ENCODE results near the gene DDX19B.

- TF ChIP-seq, protein P1, sequence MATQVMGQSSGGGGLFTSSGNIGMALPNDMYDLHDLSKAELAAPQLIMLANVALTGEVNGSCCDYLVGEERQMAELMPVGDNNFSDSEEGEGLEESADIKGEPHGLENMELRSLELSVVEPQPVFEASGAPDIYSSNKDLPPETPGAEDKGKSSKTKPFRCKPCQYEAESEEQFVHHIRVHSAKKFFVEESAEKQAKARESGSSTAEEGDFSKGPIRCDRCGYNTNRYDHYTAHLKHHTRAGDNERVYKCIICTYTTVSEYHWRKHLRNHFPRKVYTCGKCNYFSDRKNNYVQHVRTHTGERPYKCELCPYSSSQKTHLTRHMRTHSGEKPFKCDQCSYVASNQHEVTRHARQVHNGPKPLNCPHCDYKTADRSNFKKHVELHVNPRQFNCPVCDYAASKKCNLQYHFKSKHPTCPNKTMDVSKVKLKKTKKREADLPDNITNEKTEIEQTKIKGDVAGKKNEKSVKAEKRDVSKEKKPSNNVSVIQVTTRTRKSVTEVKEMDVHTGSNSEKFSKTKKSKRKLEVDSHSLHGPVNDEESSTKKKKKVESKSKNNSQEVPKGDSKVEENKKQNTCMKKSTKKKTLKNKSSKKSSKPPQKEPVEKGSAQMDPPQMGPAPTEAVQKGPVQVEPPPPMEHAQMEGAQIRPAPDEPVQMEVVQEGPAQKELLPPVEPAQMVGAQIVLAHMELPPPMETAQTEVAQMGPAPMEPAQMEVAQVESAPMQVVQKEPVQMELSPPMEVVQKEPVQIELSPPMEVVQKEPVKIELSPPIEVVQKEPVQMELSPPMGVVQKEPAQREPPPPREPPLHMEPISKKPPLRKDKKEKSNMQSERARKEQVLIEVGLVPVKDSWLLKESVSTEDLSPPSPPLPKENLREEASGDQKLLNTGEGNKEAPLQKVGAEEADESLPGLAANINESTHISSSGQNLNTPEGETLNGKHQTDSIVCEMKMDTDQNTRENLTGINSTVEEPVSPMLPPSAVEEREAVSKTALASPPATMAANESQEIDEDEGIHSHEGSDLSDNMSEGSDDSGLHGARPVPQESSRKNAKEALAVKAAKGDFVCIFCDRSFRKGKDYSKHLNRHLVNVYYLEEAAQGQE (IDR thresholded peaks at IDR 0.05; ENCODE audit: insufficient read depth in 1 of 2, low read depth in 2 of 2, low read length in 2 of 2): no peak
- no peak for TF ChIP-seq SIN3A (IDR thresholded peaks at IDR 0.05; ENCODE audit: borderline replicate concordance, insufficient read depth, low read length)
- TF ChIP-seq POLR2AphosphoS5 (IDR thresholded peaks at IDR 0.05; ENCODE audit: low read depth, low read length): no peak
- no peak for TF ChIP-seq TAF1 (IDR thresholded peaks at IDR 0.05; ENCODE audit: borderline replicate concordance, insufficient read depth, low read length)
- no peak for TF ChIP-seq FOXP2 (optimal IDR thresholded peaks at IDR 0.05; ENCODE audit: borderline replicate concordance, extremely low read depth, extremely low read length, insufficient read depth)
Measured at GRCh38 chr16:70255574-70255973, 43.4 kb upstream of the DDX19B start.
